HepG2 (cell line): ENCODE data around the gene AP5Z1. TPM values are rescaled to one million over a fixed set of nuclear protein-coding genes. Genes with fewer than 3 reads are reported as not detected.
A peak's percentile ranks its signal among the peaks of the same experiment; 100 is the strongest.

Experiments used
- FOXJ3 ChIP-seq: sonication (generic); formaldehyde crosslinking; IDR thresholded peaks from 2 replicates; pipeline ENCODE4 v1.4.0; 2020; ENCODE audit warnings: missing genetic modification reagents, mild to moderate bottlenecking, borderline replicate concordance
- NCOA2 ChIP-seq: sonication (generic); formaldehyde crosslinking; IDR thresholded peaks from 2 replicates; pipeline ENCODE4 v1.8.0; 2022; ENCODE audit warnings: inconsistent platforms
- NONO ChIP-seq, 2 experiments: fragments of 450-650 bp in 1 of 2; sonication (generic) in 1 of 2; formaldehyde crosslinking in 1 of 2; IDR thresholded peaks in 1 of 2; conservative IDR thresholded peaks in 1 of 2; 2 replicates each; pipeline versions ENCODE4 v1.6.1 to v1.8.0; 2017 to 2022; ENCODE audit warnings: mild to moderate bottlenecking in 1 of 2, missing genetic modification reagents in 1 of 2, moderate library complexity in 1 of 2
- PBX2 ChIP-seq: IDR thresholded peaks from 2 replicates; pipeline ENCODE4 v1.6.1; 2016; ENCODE audit warnings: control low read depth
- PLRG1 ChIP-seq: fragments of 450-650 bp; conservative IDR thresholded peaks from 2 replicates; pipeline ENCODE4 v1.6.1; 2016
- REL ChIP-seq: sonication (generic); formaldehyde crosslinking; conservative IDR thresholded peaks from 2 replicates; pipeline ENCODE4 v1.8.0; 2022; ENCODE audit warnings: mild to moderate bottlenecking, missing genetic modification reagents, moderate library complexity
- SIX1 ChIP-seq: sonication (generic); formaldehyde crosslinking; IDR thresholded peaks from 2 replicates; pipeline ENCODE4 v1.4.0; 2020; ENCODE audit warnings: missing genetic modification reagents, borderline replicate concordance
- SOX13 ChIP-seq, 3 experiments: fragments of 450-650 bp in 1 of 3; sonication (generic) in 1 of 3; formaldehyde crosslinking in 1 of 3; IDR thresholded peaks in 2 of 3; conservative IDR thresholded peaks in 1 of 3; 2 replicates each; pipeline versions ENCODE4 v1.5.0 to v1.6.1; 2016 to 2020; ENCODE audit warnings: antibody characterized with exemption in 1 of 3, mild to moderate bottlenecking in 1 of 3, missing compliant biosample characterization in 1 of 3, missing genetic modification reagents in 1 of 3, moderate library complexity in 1 of 3
- TARDBP ChIP-seq: sonication (generic); formaldehyde crosslinking; IDR thresholded peaks from 2 replicates; pipeline ENCODE4 v1.8.0; 2022; ENCODE audit warnings: mild to moderate bottlenecking, missing genetic modification reagents
- THAP7 ChIP-seq: sonication (generic); formaldehyde crosslinking; IDR thresholded peaks from 2 replicates; pipeline ENCODE4 v1.8.1; 2023; ENCODE audit warnings: mild to moderate bottlenecking, missing genetic modification reagents
- ZFX ChIP-seq: sonication (generic); formaldehyde crosslinking; IDR thresholded peaks from 2 replicates; pipeline ENCODE4 v1.4.0; 2020; ENCODE audit warnings: mild to moderate bottlenecking, low read depth, missing genetic modification reagents, moderate library complexity
- ZNF547 ChIP-seq: sonication (generic); formaldehyde crosslinking; IDR thresholded peaks from 2 replicates; pipeline ENCODE4 v1.5.1; 2020; ENCODE audit warnings: mild to moderate bottlenecking, missing genetic modification reagents
- ZNF652 ChIP-seq: IDR thresholded peaks from 2 replicates; pipeline ENCODE4 v1.6.1; 2016; ENCODE audit warnings: low read depth, borderline replicate concordance
- ZNF7 ChIP-seq: IDR thresholded peaks from 2 replicates; pipeline ENCODE4 v1.6.1; 2016; ENCODE audit warnings: missing biosample characterization, missing genetic modification reagents
- ZNF704 ChIP-seq: sonication (generic); formaldehyde crosslinking; IDR thresholded peaks from 2 replicates; pipeline ENCODE4 v1.8.1; 2023; ENCODE audit warnings: mild to moderate bottlenecking, inconsistent platforms, moderate library complexity, missing genetic modification reagents, borderline replicate concordance
- ZNF749 ChIP-seq: sonication (generic); formaldehyde crosslinking; IDR thresholded peaks from 2 replicates; pipeline ENCODE4 v1.8.0; 2022; ENCODE audit warnings: mild to moderate bottlenecking, missing genetic modification reagents, moderate library complexity, borderline replicate concordance
- ZSCAN20 ChIP-seq: sonication (generic); formaldehyde crosslinking; IDR thresholded peaks from 2 replicates; pipeline ENCODE4 v1.4.0; 2020; ENCODE audit warnings: missing genetic modification reagents, mild to moderate bottlenecking, borderline replicate concordance
- polyA plus RNA-seq, 8 experiments: library from polyadenylated mRNA; depleted of rRNA in 3 of 8; stranded (reverse) in 7 of 8; unstranded in 1 of 8; fragments of >200 nt; fragmentation: Illumina TruSeq in 4 of 8; extraction: Trizol in 4 of 8; gene quantifications; 2 replicates each; pipeline versions ENCODE4 v1.2.1 to v1.2.3, GENCODE V29; 2011 to 2016; ENCODE audit warnings: low read depth in 4 of 8, missing spikeins in 1 of 8, mixed read lengths in 1 of 8; ENCODE audit not compliant: insufficient read depth in 1 of 8
- total RNA-seq, 5 experiments: library from RNA; depleted of rRNA; stranded (reverse); fragments of >200 nt; fragmentation: Illumina TruSeq; extraction: Trizol; gene quantifications; 2 replicates each; pipeline ENCODE4 v1.2.3, GENCODE V29; 2016; ENCODE audit warnings: low read depth in 1 of 5
- TF ChIP-seq, protein P1 (sequence below): sonication (generic); formaldehyde crosslinking; IDR thresholded peaks from 2 replicates; pipeline ENCODE4 v1.4.0; 2020; ENCODE audit warnings: low read depth, missing genetic modification reagents
- TF ChIP-seq, protein P2 (sequence below): sonication (generic); formaldehyde crosslinking; IDR thresholded peaks from 2 replicates; pipeline ENCODE4 v1.4.0; 2020; ENCODE audit warnings: mild to moderate bottlenecking, missing genetic modification reagents

Gene AP5Z1
- total and polyA plus RNA-seq, 2 of the 13 experiments (the other 11 are each of a cell fraction or from before 2014, with no cell fraction given): 9.3 to 15.1 TPM

DNA sequence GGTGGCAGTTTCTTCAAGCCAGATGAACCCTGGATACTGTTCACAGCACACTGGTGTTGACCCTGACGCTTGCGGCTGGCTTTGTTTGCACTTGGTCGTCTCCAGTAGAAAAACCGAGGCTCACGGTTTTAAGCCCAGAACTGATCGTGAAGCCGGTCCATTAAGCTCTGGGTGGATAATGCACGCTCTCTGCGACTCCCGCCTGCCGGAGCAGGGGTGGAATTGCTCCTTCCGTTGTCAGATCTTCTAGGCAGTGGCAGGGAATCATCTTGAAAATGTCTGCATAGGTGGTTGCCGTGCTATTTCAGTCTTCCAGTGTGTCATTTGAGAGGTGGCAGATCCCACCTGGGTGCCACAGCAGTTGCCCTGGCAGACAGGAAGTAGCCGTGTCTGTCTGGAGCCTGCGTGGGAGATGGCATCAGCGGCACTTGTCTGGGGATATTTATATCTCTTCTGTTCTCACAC is 35.9 kb upstream of the AP5Z1 start (continued):
- no peak for TF ChIP-seq REL (CRISPR knock-in tag)
- TF ChIP-seq, protein P1, sequence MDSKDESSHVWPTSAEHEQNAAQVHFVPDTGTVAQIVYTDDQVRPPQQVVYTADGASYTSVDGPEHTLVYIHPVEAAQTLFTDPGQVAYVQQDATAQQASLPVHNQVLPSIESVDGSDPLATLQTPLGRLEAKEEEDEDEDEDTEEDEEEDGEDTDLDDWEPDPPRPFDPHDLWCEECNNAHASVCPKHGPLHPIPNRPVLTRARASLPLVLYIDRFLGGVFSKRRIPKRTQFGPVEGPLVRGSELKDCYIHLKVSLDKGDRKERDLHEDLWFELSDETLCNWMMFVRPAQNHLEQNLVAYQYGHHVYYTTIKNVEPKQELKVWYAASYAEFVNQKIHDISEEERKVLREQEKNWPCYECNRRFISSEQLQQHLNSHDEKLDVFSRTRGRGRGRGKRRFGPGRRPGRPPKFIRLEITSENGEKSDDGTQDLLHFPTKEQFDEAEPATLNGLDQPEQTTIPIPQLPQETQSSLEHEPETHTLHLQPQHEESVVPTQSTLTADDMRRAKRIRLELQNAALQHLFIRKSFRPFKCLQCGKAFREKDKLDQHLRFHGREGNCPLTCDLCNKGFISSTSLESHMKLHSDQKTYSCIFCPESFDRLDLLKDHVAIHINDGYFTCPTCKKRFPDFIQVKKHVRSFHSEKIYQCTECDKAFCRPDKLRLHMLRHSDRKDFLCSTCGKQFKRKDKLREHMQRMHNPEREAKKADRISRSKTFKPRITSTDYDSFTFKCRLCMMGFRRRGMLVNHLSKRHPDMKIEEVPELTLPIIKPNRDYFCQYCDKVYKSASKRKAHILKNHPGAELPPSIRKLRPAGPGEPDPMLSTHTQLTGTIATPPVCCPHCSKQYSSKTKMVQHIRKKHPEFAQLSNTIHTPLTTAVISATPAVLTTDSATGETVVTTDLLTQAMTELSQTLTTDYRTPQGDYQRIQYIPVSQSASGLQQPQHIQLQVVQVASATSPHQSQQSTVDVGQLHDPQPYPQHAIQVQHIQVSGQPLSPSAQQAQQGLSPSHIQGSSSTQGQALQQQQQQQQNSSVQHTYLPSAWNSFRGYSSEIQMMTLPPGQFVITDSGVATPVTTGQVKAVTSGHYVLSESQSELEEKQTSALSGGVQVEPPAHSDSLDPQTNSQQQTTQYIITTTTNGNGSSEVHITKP (CRISPR knock-in tag): 0 out of 2 replicates have a peak, but pooled peaks have one; percentile 29
- no peak for TF ChIP-seq FOXJ3 (CRISPR knock-in tag)
- no peak for TF ChIP-seq NONO (IDR thresholded peaks at IDR 0.05)
- TF ChIP-seq NONO (CRISPR knock-in tag; conservative IDR thresholded peaks at IDR 0.05): no peak
- TF ChIP-seq, protein P2, sequence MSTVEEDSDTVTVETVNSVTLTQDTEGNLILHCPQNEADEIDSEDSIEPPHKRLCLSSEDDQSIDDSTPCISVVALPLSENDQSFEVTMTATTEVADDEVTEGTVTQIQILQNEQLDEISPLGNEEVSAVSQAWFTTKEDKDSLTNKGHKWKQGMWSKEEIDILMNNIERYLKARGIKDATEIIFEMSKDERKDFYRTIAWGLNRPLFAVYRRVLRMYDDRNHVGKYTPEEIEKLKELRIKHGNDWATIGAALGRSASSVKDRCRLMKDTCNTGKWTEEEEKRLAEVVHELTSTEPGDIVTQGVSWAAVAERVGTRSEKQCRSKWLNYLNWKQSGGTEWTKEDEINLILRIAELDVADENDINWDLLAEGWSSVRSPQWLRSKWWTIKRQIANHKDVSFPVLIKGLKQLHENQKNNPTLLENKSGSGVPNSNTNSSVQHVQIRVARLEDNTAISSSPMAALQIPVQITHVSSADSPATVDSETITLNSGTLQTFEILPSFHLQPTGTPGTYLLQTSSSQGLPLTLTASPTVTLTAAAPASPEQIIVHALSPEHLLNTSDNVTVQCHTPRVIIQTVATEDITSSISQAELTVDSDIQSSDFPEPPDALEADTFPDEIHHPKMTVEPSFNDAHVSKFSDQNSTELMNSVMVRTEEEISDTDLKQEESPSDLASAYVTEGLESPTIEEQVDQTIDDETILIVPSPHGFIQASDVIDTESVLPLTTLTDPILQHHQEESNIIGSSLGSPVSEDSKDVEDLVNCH (CRISPR knock-in tag): 0 out of 2 replicates have a peak, but pooled peaks have one; percentile 40
- TF ChIP-seq PLRG1: no peak
- TF ChIP-seq ZNF704: no peak
- no peak for TF ChIP-seq ZSCAN20
- no peak for TF ChIP-seq ZNF547 (CRISPR knock-in tag)
- TF ChIP-seq ZNF652 (CRISPR knock-in tag): 0 out of 2 replicates have a peak, but pooled peaks have one; percentile 24
- 0 out of 2 replicates have a peak, but pooled peaks have one; percentile 27 for TF ChIP-seq SIX1 (CRISPR knock-in tag)
- TF ChIP-seq ZNF7: peak; percentile 98
- no peak; the same call in 1 of the 2 replicates for TF ChIP-seq TARDBP (CRISPR knock-in tag)
- no peak for TF ChIP-seq THAP7 (CRISPR knock-in tag)
- TF ChIP-seq ZNF749 (CRISPR knock-in tag): no peak
- TF ChIP-seq SOX13 (IDR thresholded peaks at IDR 0.05): no peak
- TF ChIP-seq SOX13 (CRISPR knock-in tag; conservative IDR thresholded peaks at IDR 0.05 in 1 of 2, IDR thresholded peaks at IDR 0.05 in 1 of 2): peak in 1 of 2 experiments; percentile 61; a peak in 2 of 4 replicates
- TF ChIP-seq ZFX: no peak
- 0 out of 2 replicates have a peak, but pooled peaks have one; percentile 31 for TF ChIP-seq NCOA2
- TF ChIP-seq PBX2: no peak
